T-helper 9 cell (primary cell): ENCODE results near the gene PRDM5.

Experiments
- DNase-seq: peaks from one replicate; pipeline ENCODE4 v3.0.0-alpha.2; 2020

The PRDM5 gene

DNA sequence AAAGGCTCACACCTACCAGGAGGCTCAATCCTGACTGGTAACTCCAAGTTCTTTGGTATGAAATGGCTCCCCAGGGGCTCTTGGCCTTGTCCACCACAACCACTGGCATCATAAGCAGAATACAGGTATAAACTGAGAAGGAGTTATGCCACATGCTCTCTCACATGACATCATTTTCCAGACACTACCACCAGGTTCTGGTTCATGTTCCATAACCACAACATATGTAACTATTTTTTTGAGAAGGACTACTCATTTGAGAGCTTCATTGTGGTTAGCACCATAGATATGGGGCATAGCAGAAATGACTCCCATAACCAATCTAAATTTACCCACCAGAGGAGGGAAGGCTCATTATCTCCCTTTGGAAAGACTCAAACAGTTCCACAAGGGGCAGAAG is 19.6 kb downstream of the PRDM5 start:
- DNase-seq, result no peak

- no peak for DNase-seq
Observed at GRCh38 chr4:120901731-120902130, 20.8 kb downstream of the PRDM5 start.

DNA sequence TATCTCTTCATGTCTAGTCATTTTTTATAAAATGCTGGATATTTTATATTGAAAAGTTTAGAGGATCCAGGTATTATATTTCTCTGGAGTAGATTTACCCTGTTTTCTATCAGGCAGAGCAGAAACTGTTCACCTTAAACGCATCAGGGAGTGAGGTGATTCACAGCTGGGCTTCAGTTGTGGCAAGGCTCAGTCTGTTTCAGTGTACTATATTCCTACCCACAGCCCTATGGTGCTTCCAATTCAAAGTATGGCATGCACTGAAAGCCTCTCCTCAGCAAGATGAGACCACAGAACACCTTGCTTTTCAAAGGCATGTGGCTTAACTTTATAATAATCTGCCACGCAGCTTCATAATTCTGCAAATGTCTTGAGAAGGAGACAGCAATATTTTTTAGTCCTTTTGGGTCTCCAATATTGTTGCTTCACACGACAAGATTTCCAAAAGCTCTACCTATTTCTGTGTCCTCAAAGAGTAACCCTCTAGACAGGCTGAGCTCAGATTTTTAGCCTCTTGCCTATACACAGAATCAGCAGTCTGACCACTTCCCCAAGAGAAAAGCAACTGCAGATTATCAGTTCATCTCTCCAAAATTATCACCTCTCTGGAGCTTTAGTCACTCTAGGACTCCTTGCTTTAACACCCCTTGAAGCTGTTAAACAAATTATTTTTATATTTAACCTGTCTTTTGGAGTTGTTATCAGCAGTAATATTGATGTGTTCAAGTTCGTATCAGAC is 24.4 kb downstream of the PRDM5 start:
- DNase-seq, result no peak

DNA sequence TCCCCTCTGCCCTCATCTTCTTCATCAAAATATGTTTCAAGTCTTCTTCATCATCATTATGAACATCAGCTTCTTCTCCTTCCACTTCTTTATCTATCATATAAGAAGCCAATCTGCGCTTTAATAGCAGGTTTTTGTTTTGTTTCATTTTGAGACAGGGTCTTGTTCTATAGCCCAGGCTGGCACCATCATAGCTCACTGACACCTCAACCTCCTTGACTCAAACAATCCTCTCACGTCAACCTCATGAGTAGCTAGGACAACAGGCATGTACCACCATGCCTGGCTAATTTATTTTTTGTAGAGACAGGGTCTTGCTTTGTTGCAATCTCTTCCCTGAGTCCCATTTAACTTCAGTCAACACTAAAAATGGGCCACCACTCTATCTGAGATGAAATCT is 27.0 kb downstream of the PRDM5 start:
- no peak for DNase-seq

DNA sequence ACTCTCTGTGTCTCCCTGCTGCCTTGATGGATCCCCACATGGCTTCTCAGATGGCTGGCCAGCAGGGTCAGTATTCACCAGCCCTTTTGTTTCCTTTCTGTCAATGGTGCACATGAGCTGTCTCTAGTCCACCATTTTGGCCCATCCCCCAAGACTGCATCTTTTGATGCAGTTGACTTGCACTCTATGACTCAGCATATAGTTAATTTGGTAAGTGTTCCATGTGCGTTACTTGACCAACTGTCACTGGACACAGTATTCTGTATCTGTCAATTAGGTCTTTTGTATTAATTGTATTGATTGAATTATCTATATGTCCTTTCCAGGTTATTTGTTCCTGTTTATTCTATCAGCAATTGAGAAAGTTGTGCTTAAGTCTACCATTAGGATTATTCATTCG is 29.2 kb downstream of the PRDM5 start:
- no peak for DNase-seq

GRCh38 chr4:120886191-120886590 is 36.3 kb downstream of the PRDM5 start:
- no peak for DNase-seq

- DNase-seq, result no peak
Observed at GRCh38 chr4:120881846-120882245, 40.7 kb downstream of the PRDM5 start.

DNA sequence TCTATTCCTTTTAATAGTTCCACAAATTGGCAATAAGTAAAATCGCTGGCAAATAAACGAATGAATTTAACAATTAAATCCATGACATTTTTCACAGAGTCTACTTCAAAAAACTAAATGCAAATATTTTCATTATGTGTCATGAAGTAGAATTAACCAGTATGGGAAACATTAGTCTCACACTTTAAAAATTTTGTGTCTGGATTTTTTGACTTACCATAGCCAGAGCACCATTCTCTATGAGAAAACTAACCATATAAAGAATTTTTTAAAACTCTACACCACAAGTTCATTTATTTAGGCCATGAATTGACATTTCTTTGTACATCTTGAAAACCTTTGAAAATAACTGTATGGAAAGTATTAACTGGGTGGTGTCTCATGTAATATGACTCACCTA is 41.2 kb downstream of the PRDM5 start:
- no peak for DNase-seq

DNA sequence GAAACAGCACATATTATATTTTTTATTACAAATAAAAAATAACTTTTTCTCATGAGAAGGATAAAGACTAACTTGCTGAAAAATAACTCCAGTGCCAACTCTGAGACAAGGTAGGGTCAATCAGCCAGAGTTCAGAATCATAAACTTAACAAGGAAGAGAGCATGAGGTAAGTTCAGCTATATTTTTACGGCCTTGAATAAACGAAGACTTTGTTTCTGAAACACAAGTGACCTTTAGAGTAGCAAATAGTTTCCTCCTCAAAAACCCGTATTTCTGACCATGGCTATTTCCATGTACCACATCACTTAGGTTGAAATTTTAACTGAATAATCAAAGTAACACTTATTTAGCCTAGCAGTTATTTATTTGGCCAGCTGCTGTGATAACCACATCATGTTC is 45.5 kb downstream of the PRDM5 start:
- no peak for DNase-seq

DNA sequence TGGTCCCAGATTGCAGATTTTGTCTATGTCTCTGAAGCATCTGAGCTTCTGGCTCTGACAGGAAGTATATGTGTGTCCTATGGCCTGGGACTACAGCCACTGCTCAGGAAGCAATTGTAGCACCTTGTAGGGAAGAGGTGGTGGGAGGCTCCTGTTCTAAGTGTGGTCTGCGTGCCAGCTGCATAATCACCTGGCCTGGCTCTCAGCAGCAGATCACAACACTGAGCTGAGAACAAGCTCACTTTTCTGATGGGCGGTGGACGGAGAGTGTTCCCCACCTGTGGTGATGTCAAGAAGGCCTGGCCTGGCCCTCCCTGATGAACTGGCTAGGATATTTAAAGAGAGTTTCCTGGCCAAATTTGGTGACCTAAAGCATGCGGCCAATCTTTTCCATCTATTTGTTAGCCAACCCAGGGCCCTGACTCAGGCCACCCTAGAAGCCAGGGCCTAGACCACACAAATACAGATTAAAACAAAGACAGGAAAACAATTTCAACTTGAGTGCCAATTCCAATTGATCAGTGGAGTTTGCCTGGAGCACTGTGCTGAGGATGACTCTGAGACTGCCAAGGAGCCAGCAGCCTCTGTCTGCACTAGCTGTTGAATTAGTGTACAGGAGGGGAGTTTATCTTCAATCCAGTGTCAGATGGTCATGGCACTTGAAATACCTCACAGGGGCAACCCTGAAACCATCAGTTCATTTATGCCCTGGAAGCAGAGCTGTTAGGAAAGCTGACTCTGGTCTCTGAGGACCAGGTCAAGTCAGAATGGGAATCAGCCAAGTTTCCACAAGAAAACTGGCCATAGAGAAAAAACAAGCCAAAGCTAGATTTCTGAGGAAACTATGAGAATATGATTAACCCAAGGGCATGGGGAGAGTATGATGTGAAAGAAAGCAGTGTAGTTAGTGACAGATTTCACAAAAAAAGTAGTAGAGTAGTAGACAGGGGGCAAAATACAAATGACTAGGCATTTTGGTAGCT is 47.4 kb downstream of the PRDM5 start:
- DNase-seq, result no peak

DNA sequence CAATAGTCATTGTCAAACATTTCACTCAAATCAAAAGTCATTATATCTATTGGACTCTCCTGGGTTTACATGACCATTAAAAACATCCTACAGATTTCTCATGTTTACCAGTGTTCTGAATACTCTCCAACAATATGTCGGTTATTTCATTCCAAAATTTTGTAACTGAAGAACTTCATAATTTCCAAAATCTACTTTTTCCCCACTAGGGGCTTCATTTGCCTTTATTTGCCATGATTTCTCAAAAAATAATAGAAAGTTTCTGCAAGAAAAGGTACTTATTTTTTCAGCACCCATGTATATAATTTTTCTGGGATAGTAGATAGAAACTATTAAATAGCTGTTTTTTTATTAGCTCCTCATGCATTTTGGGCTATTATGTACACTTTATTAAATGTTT is 49.0 kb downstream of the PRDM5 start:
- DNase-seq, result no peak

DNA sequence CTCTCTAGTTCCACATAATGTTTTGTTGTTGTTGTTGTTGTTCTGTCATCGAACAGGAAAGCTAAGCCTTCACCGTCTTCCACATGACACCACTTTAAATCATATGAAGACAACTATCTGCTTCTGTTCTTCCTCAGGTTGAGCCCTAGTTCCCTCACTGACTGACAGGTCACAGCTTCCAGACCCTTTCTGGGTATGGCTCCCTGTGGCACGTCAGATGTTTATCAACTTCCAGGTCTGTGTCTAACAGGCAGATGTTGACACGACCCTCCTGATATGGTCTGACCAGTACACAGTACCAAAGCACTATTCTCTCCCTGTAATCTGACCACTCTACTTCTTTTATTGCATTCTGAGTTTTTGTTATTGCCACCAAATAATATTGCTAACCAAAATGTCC is 51.4 kb downstream of the PRDM5 start:
- no peak for DNase-seq

- no peak for DNase-seq
Observed at GRCh38 chr4:120870279-120870673, 52.2 kb downstream of the PRDM5 start.

GRCh38 chr4:120869613-120870278 is 52.8 kb downstream of the PRDM5 start:
- no peak for DNase-seq

- no peak for DNase-seq
Observed at GRCh38 chr4:120867506-120867905, 55.0 kb downstream of the PRDM5 start.

DNA sequence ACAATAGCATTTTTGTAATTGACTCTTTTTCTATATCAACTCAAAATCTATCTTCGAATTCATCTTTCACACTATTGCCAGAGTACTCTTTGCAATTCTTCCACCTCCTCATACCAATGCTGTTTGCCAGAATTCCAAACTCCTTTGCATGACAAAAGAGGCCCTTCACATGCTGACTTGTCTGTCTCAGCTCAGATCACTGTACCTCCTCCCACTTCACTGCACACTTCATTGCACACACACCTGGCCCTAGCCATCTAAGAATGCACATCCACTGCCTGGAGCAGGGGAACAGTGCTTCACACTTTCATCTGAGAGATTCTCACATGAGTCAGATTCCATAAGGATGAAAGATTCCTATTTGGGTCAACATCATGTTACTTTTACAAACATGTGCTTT is 56.5 kb downstream of the PRDM5 start:
- DNase-seq, result no peak

- no peak for DNase-seq
Observed at GRCh38 chr4:120864969-120865368, 57.6 kb downstream of the PRDM5 start.

- no peak for DNase-seq
Observed at GRCh38 chr4:120862432-120862831, 60.1 kb downstream of the PRDM5 start.

DNA sequence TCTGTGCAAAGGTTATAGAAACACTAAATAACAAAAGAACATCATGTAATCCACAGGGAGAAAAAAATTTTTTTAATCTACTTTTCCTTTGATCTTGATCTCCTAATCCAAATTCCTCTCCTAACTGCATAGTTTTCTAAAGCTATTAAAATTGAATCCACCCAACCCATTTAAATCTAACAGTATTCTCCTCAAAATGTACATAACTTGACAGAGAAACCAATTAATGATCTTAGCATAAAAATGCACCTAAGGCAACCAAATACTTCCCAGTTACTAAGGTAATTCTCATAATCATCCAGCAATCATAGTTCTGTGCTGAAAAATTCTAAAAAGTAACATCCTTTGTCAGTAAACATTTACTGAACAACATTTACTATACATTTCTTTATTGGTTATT is 60.7 kb downstream of the PRDM5 start:
- no peak for DNase-seq

GRCh38 chr4:120858776-120859175 is 63.8 kb downstream of the PRDM5 start:
- no peak for DNase-seq

GRCh38 chr4:120857312-120857711 is 65.2 kb downstream of the PRDM5 start:
- no peak for DNase-seq

DNA sequence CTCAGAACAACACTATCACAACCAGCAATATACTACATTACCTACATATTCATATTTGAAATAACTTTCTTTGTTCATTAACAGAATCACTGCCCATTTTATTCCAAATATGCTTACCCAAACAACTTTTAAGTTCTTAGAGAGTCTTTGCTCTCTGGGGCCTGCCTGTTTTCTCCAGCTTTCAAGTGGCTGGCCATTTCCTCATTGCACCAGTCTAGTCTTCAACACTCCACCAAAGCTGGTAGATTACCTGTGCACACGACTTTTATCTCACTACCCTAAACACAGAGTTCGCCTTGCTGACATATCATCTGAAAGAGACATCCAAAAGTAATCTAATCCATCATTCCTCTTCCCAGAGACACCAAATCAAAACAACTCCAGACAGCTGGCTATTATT is 66.2 kb downstream of the PRDM5 start:
- no peak for DNase-seq

DNA sequence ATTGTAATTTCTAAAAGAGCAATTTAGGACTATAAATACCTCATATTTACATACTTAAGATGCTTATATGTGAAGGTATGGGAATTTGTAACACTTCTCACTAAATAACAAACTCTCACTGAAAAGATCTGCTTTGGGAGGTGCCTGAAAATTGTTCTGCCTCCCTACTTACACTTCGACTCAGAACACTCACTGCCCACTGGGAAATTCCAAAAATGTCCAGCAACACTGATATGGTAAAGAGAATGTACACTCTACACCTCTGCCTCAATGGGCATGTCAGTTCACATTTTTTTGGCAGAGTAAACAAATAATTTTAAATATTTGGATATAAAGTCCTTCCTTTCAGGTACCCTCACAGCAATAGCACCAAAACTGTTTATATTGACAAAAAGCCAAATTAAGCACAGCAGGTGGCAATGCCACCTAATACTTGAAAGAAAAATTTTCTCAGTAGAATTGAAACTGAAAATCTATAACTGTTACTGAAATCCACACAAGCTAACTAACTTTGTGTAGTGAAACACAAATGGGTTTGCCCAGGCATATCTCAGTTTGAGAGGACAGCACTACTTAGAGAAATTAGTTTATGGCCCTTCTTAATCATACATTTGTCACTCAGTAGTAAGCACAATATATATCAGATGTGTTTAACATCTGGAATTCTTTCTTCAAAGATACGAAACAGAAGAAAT is 67.1 kb downstream of the PRDM5 start:
- no peak for DNase-seq
